Measurements from ENCODE around the gene TSEN54. TPM values are rescaled to one million over a fixed set of nuclear protein-coding genes. Genes with fewer than 3 reads are reported as not detected.
"Not testable (repeated sequence)": the region's sequence is repeated elsewhere in the genome, so short reads cannot be mapped to it uniquely, and the experiment has no call there.

The TSEN54 gene
- total and polyA plus RNA-seq, 2 experiments from 2014 or later, result 42.5 to 52.3 TPM

GRCh38 chr17:75518201-75518600 lies 1.9 kb downstream of the TSEN54 start:
- no peaks in the 10 kb centered on the region for H3K9me2 ChIP-seq (replicated peaks; ENCODE audit: insufficient read depth)
- no peak overlapping the region for H2AFZ ChIP-seq
- peaks cover 24% of the 10 kb centered on the region for H3K4me1 ChIP-seq (ENCODE audit: insufficient read depth)
- TF ChIP-seq CTCF (IDR thresholded peaks at IDR 0.05; ENCODE audit: poor library complexity), result no peak
- no peak for TF ChIP-seq EZH2 (IDR thresholded peaks at IDR 0.05; ENCODE audit: borderline replicate concordance)
- no peak for TF ChIP-seq EZH2phosphoT487 (IDR thresholded peaks at IDR 0.05; ENCODE audit: low read depth, severe bottlenecking, unreplicated experiment)
- H3K79me2 ChIP-seq, result peaks cover 48% of the 10 kb centered on the region
- no peak overlapping the region for H3K4me3 ChIP-seq
- H3K27me3 ChIP-seq, result no peaks in the 10 kb centered on the region
- peaks cover 13% of the 10 kb centered on the region for H4K20me1 ChIP-seq (ENCODE audit: insufficient read depth, poor library complexity, severe bottlenecking)
- peak overlapping the region; percentile 99 for H3K4me2 ChIP-seq
- 90% methylated on average over 3 of the region's 3 CpGs for WGBS (ENCODE audit: low lambda C conversion rate, missing lambda C conversion rate)
- DNase-seq (ENCODE audit: low spot score), result no peak
- no peak overlapping the region for H3K27ac ChIP-seq
- no peaks in the 10 kb centered on the region for H3K36me3 ChIP-seq (replicated peaks; ENCODE audit: insufficient read depth, low read depth)
- no peaks in the 10 kb centered on the region for H3K9me3 ChIP-seq (ENCODE audit: low read depth)

DNA sequence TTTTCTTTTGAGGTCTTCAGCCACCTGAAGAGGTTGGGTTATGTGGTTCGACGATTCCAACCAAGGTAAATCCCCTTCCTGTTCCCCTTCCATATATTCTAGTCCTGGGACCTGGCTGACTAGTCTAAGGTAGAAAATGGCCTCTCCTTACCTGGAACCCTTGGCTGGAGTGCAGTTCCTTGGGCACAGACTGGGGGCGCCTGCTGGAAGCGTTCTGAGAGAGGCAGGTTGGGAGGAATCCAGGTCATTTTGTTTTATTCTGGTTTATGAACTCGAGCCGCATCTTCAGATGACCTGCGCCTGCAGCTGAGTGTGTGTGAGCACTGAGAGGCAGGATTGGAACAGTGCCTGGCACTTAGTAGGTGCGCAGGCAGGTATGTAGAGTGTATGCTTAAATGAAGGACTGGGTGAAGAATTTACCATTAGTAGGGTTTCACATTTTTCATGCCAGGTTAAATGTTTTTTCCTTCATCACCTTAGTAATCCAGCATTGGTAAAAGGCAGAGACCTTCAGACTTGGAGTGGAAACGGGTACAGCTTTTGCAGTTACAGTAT lies 2.7 kb downstream of the TSEN54 start:
- H3K9me3 ChIP-seq (ENCODE audit: low read depth), result no peaks in the 10 kb centered on the region
- TF ChIP-seq EZH2 (IDR thresholded peaks at IDR 0.05; ENCODE audit: borderline replicate concordance) (no peak), EZH2phosphoT487 (IDR thresholded peaks at IDR 0.05; ENCODE audit: low read depth, severe bottlenecking, unreplicated experiment) (no peak), CTCF (IDR thresholded peaks at IDR 0.05; ENCODE audit: poor library complexity) (no peak)
- H3K4me1 ChIP-seq (ENCODE audit: insufficient read depth), result peaks cover 15% of the 10 kb centered on the region
- no peaks in the 10 kb centered on the region for H3K27me3 ChIP-seq
- no peak overlapping the region for H3K27ac ChIP-seq
- no peak overlapping the region for H3K4me3 ChIP-seq
- WGBS (ENCODE audit: low lambda C conversion rate, missing lambda C conversion rate), result 93% methylated on average over 9 of the region's 9 CpGs
- H3K36me3 ChIP-seq (replicated peaks; ENCODE audit: insufficient read depth, low read depth), result no peaks in the 10 kb centered on the region
- no peaks in the 10 kb centered on the region for H3K9me2 ChIP-seq (replicated peaks; ENCODE audit: insufficient read depth)
- DNase-seq (ENCODE audit: low spot score), result no peak
- no peak overlapping the region for H3K4me2 ChIP-seq
- H4K20me1 ChIP-seq (ENCODE audit: insufficient read depth, poor library complexity, severe bottlenecking), result peaks cover 6% of the 10 kb centered on the region
- H3K79me2 ChIP-seq, result peaks cover 40% of the 10 kb centered on the region
- no peak overlapping the region for H2AFZ ChIP-seq

- Histone ChIP-seq H3K4me1 (ENCODE audit: insufficient read depth) (peaks cover 14% of the 10 kb centered on the region), H3K79me2 (peaks cover 28% of the 10 kb centered on the region)
- not testable (repeated sequence) for H3K9me2 ChIP-seq (replicated peaks; ENCODE audit: insufficient read depth); H3K4me2 ChIP-seq; DNase-seq (ENCODE audit: low spot score); H3K27me3 ChIP-seq; H3K27ac ChIP-seq; H3K36me3 ChIP-seq (replicated peaks; ENCODE audit: insufficient read depth, low read depth); H4K20me1 ChIP-seq (ENCODE audit: insufficient read depth, poor library complexity, severe bottlenecking); H3K9me3 ChIP-seq (ENCODE audit: low read depth); H3K4me3 ChIP-seq; H2AFZ ChIP-seq
- WGBS (ENCODE audit: low lambda C conversion rate, missing lambda C conversion rate), result 98% methylated on average over 8 of the region's 8 CpGs
Observed at GRCh38 chr17:75520413-75520812, 4.1 kb downstream of the TSEN54 start.

DNA sequence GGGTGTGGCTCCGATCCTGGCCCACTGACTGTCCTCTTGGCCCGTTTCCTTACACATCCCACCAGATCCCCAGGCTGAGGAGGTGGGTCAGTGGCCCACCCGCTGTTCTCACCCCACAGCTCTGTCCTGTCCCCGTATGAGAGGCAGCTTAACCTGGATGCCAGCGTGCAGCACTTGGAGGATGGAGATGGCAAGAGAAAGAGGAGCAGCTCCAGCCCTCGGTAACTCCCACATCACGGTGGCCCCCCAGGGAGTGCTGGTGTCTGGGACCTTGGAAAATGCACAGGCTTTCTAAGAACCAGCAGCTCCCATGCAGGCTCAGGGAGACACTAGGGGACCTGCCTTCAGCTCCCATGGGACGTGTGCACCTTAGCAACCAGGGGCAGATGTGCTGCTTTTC lies 5.0 kb downstream of the TSEN54 start:
- Histone ChIP-seq H3K4me3 (no peak overlapping the region), H3K4me1 (ENCODE audit: insufficient read depth) (peaks cover 14% of the 10 kb centered on the region), H4K20me1 (ENCODE audit: insufficient read depth, poor library complexity, severe bottlenecking) (no peaks in the 10 kb centered on the region), H3K79me2 (peaks cover 31% of the 10 kb centered on the region), H3K4me2 (no peak overlapping the region), H3K27me3 (no peaks in the 10 kb centered on the region), H3K9me2 (replicated peaks; ENCODE audit: insufficient read depth) (no peaks in the 10 kb centered on the region), H3K9me3 (ENCODE audit: low read depth) (no peaks in the 10 kb centered on the region), H3K27ac (no peak overlapping the region), H3K36me3 (replicated peaks; ENCODE audit: insufficient read depth, low read depth) (no peaks in the 10 kb centered on the region), H2AFZ (no peak overlapping the region)
- WGBS (ENCODE audit: low lambda C conversion rate, missing lambda C conversion rate), result 93% methylated on average over 8 of the region's 8 CpGs
- TF ChIP-seq CTCF (IDR thresholded peaks at IDR 0.05; ENCODE audit: poor library complexity) (no peak), EZH2 (IDR thresholded peaks at IDR 0.05; ENCODE audit: borderline replicate concordance) (no peak), EZH2phosphoT487 (IDR thresholded peaks at IDR 0.05; ENCODE audit: low read depth, severe bottlenecking, unreplicated experiment) (no peak)
- no peak for DNase-seq (ENCODE audit: low spot score)

All from hepatocyte (in vitro differentiated cells).